Common myeloid progenitor, CD34-positive (primary cell): ENCODE data around the gene C2orf81.
A peak's percentile ranks its signal among the peaks of the same experiment; 100 is the strongest.
"Not testable (repeated sequence)": the region's sequence is repeated elsewhere in the genome, so short reads cannot be mapped to it uniquely, and the experiment has no call there.

Experiments
- CTCF ChIA-PET: fragments of 350-600 bp; sonication (Branson Sonifier 250); formaldehyde crosslinking; loops from one replicate; lab custom pipeline; 2021; ENCODE audit warnings: antibody characterized with exemption; lab: Charles Lee
- POLR2A ChIA-PET: fragments of 350-600 bp; sonication (Branson Sonifier 250); formaldehyde crosslinking; loops from one replicate; lab custom pipeline; 2021; ENCODE audit warnings: antibody characterized with exemption; lab: Charles Lee
- DNase-seq, 3 donors: peaks; one replicate each; pipeline versions ENCODE4 v3.0.0 to v3.0.0-alpha.2; 2013
- H3K27ac ChIP-seq, 2 experiments: 1 replicate in 1 of 2; 2 replicates in 1 of 2; pipeline ENCODE4 v1.7.0; 2013; ENCODE audit warnings: inconsistent platforms in 2 of 2, low read length in 2 of 2, mild to moderate bottlenecking in 2 of 2, low read depth in 1 of 2, moderate library complexity in 1 of 2; ENCODE audit not compliant: severe bottlenecking in 2 of 2, insufficient read depth in 1 of 2, poor library complexity in 1 of 2
- H3K27me3 ChIP-seq, 5 experiments: replicated peaks in 2 of 5; 1 replicate in 3 of 5; 2 replicates in 2 of 5; pipeline versions ENCODE4 v1.6.1 to v1.7.0; 2013; ENCODE audit warnings: low read length in 4 of 5, mild to moderate bottlenecking in 2 of 5, moderate library complexity in 2 of 5, inconsistent platforms in 1 of 5; ENCODE audit not compliant: insufficient read depth in 5 of 5, control insufficient read depth in 4 of 5
- H3K36me3 ChIP-seq, 4 experiments: 1 replicate in 2 of 4; 2 replicates in 2 of 4; pipeline versions ENCODE4 v1.6.1 to v1.7.0; 2013; ENCODE audit warnings: low read length in 3 of 4, control low read depth in 1 of 4, mild to moderate bottlenecking in 1 of 4; ENCODE audit not compliant: control insufficient read depth in 4 of 4, insufficient read depth in 4 of 4
- H3K4me1 ChIP-seq, 4 experiments: 1 replicate in 3 of 4; 2 replicates in 1 of 4; pipeline versions ENCODE4 v1.6.1 to v1.7.1; 2013; ENCODE audit warnings: low read length in 3 of 4, mild to moderate bottlenecking in 3 of 4, control low read depth in 1 of 4, inconsistent platforms in 1 of 4, moderate library complexity in 1 of 4; ENCODE audit not compliant: control insufficient read depth in 4 of 4, insufficient read depth in 4 of 4; ENCODE audit errors: control extremely low read depth in 1 of 4
- H3K4me3 ChIP-seq, 7 experiments: 1 replicate in 4 of 7; 2 replicates in 3 of 7; pipeline versions ENCODE4 v1.5.1 to v1.7.0; 2013; ENCODE audit warnings: mild to moderate bottlenecking in 7 of 7, low read length in 6 of 7, moderate library complexity in 6 of 7, inconsistent platforms in 2 of 7, low read depth in 2 of 7, control low read depth in 1 of 7; ENCODE audit not compliant: insufficient read depth in 4 of 7, control insufficient read depth in 1 of 7; ENCODE audit errors: extremely low read depth in 1 of 7
- H3K9me3 ChIP-seq, 5 experiments: 1 replicate in 4 of 5; 2 replicates in 1 of 5; pipeline versions ENCODE4 v1.6.1 to v1.7.1; 2013; ENCODE audit warnings: low read length in 4 of 5, mild to moderate bottlenecking in 2 of 5, inconsistent platforms in 1 of 5, low read depth in 1 of 5, moderate library complexity in 1 of 5; ENCODE audit not compliant: control insufficient read depth in 4 of 5, insufficient read depth in 2 of 5; ENCODE audit errors: control extremely low read depth in 1 of 5
- WGBS: methylation state at CpG from one replicate; pipeline ENCODE4 v1.1.5; 2013; ENCODE audit not compliant: insufficient coverage; 5-methylcytosine and 5-hydroxymethylcytosine counted together

Gene C2orf81

GRCh38 chr2:74460187-74460586 is 38.8 kb upstream of the C2orf81 start:
- H3K9me3 ChIP-seq, H3K27ac ChIP-seq, H3K27me3 ChIP-seq, DNase-seq, H3K4me3 ChIP-seq: not testable (repeated sequence)
- no CpG with 5 or more reads among the region's 10 CpGs for WGBS
- Histone ChIP-seq H3K36me3 (peaks cover 4 to 30% (median 19%) of the 10 kb centered on the region in 4 experiments), H3K4me1 (peaks cover 6 to 47% (median 36%) of the 10 kb centered on the region in 4 experiments)
- ChIA-PET CTCF (interaction anchor here (1.0 to 8.2 kb wide), 5 partner anchors 21 to 128 kb away, joined by 3 to 59 read pairs (median 6); partner anchors contain the start of genes CCDC142 and TTC31), POLR2A (interaction anchor here (0.6 kb wide), 1 partner anchor 20 kb away, joined by 3 read pairs; no protein-coding TSS in a partner anchor)

DNA sequence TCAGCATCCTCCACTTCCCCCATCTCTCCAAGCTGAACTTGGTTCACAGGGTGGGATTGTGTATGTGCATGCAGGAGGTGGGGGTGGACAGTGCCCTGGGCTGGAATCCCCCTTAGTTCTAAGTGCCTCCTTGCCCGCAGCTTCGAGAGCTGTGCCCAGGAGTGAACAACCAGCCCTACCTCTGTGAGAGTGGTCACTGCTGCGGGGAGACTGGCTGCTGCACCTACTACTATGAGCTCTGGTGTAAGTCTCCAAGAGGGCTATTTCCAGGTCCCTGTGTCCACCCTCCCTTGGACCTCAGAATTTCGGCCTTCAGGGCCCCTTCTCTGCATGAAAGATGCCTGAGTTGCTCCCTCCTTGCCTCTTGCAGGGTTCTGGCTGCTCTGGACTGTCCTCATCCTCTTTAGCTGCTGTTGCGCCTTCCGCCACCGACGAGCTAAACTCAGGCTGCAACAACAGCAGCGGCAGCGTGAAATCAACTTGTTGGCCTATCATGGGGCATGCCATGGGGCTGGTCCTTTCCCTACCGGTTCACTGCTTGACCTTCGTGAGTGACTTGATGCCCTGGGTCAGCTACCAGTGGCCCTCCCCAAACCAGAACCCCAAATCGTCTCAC is 38.2 kb upstream of the C2orf81 start:
- H3K27me3 ChIP-seq, H3K27ac ChIP-seq, DNase-seq, H3K9me3 ChIP-seq: not testable (repeated sequence)
- Histone ChIP-seq H3K4me1 (peaks cover 6 to 49% (median 36%) of the 10 kb centered on the region in 4 experiments), H3K36me3 (peaks cover 4 to 30% (median 19%) of the 10 kb centered on the region in 4 experiments), H3K4me3 (peak overlapping the region in 5 of 7 experiments; percentile 28 to 98 (median 84))
- ChIA-PET CTCF (interaction anchor here (0.8 to 8.2 kb wide), 6 partner anchors 8 to 129 kb away, joined by 3 to 59 read pairs (median 6); partner anchors contain the start of genes CCDC142, MRPL53 and TTC31), POLR2A (interaction anchor here (0.6 to 2.9 kb wide), 2 partner anchors 13 to 21 kb away, joined by 3 to 12 read pairs; partner anchors contain the start of gene MRPL53)
- 94% methylated on average over 12 of the region's 13 CpGs for WGBS

- Histone ChIP-seq H3K9me3 (no peaks in the 10 kb centered on the region), H3K36me3 (peaks cover 4 to 30% (median 19%) of the 10 kb centered on the region in 4 experiments), H3K4me1 (peaks cover 6 to 48% (median 33%) of the 10 kb centered on the region in 4 experiments), H3K27ac (peak overlapping the region; percentile 80), H3K4me3 (peak overlapping the region; percentile 38 to 98 (median 84)), H3K27me3 (no peaks in the 10 kb centered on the region)
- ChIA-PET CTCF (interaction anchor here (0.8 to 8.2 kb wide), 10 partner anchors 9 to 129 kb away, joined by 3 to 59 read pairs (median 4); partner anchors contain the start of genes CCDC142, HTRA2, MRPL53 and TTC31), POLR2A (interaction anchor here (0.5 to 3.1 kb wide), 6 partner anchors 13 to 764 kb away, joined by 3 to 16 read pairs (median 6); partner anchors contain the start of genes AUP1, CCDC142, HTRA2 and LOXL3)
- WGBS, result 0% methylated on average over 2 of the region's 10 CpGs
- DNase-seq, result peak in 2 of 3 donors; percentile 32 to 40
Observed at GRCh38 chr2:74458938-74459363, 37.5 kb upstream of the C2orf81 start.

- under 1% methylated on average over 14 of the region's 38 CpGs for WGBS
- H3K27ac ChIP-seq, result peak within 1 kb of the TSS; percentile 88 to 94
- peaks cover 6 to 48% (median 33%) of the 10 kb centered on the region in 4 experiments for H3K4me1 ChIP-seq
- H3K36me3 ChIP-seq, result peaks cover 4 to 30% (median 19%) of the 10 kb centered on the region in 4 experiments
- ChIA-PET CTCF (interaction anchor here (0.5 to 8.2 kb wide), 12 partner anchors 9 to 130 kb away, joined by 3 to 59 read pairs (median 4); partner anchors contain the start of genes CCDC142, HTRA2, MRPL53 and TTC31), POLR2A (interaction anchor here (0.5 to 3.1 kb wide), 11 partner anchors 14 to 763 kb away, joined by 3 to 16 read pairs (median 5); partner anchors contain the start of genes AUP1, C2orf81, CCDC142 and HTRA2)
- no peaks in the 10 kb centered on the region for H3K27me3 ChIP-seq
- H3K9me3 ChIP-seq, result no peaks in the 10 kb centered on the region
- peak; percentile 100 for DNase-seq
- peak within 1 kb of the TSS; percentile 49 to 98 (median 84) for H3K4me3 ChIP-seq
Observed at GRCh38 chr2:74458132-74458937, 36.9 kb upstream of the C2orf81 start, which contains the start of gene WBP1. TSS of gene WBP1 (plus strand) at chr2:74458438. CDS start at chr2:74458603, 165 bp downstream.

DNA sequence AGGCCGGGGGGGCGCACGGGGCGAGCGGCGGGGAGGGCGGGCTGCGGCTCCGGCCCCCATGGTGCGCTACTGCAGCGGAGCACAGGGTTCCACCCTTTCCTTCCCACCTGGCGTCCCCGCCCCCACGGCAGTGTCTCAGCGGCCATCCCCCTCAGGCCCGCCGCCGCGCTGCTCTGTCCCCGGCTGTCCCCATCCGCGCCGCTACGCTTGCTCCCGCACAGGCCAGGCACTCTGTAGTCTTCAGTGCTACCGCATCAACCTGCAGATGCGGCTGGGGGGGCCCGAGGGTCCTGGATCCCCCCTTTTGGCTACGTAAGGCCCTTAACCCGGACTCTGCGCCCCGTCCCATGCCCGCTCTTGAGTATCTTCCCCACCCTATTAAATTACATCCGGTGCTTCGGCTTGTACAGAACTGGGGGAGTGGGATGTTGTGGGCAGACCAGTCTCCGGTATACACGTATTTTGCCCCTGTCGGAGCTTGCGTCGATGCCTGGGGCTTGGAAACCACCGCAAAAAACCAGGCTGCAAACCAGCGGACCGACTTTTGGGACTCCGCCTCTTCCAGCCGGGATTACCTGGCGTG is 36.2 kb upstream of the C2orf81 start:
- peak overlapping the region; percentile 88 to 94 for H3K27ac ChIP-seq
- peaks cover 6 to 51% (median 36%) of the 10 kb centered on the region in 4 experiments for H3K4me1 ChIP-seq
- 0% methylated on average over 27 of the region's 46 CpGs for WGBS

GRCh38 chr2:74457129-74457548 is 35.7 kb upstream of the C2orf81 start:
- Histone ChIP-seq H3K9me3 (no peaks in the 10 kb centered on the region), H3K27ac (peak overlapping the region in 1 of 2 experiments; percentile 94), H3K4me3 (peak overlapping the region; percentile 49 to 98 (median 77)), H3K4me1 (peaks cover 6 to 56% (median 41%) of the 10 kb centered on the region in 4 experiments), H3K27me3 (no peaks in the 10 kb centered on the region), H3K36me3 (peaks cover 0 to 18% (median 8%) of the 10 kb centered on the region in 4 experiments)
- POLR2A ChIA-PET, result interaction anchor here (0.9 to 3.1 kb wide), 6 partner anchors 15 to 53 kb away, joined by 3 to 16 read pairs (median 8); partner anchors contain the start of genes C2orf81, CCDC142, MRPL53 and RTKN
- CTCF ChIA-PET, result interaction anchor here (1.0 to 8.2 kb wide), 12 partner anchors 16 to 131 kb away, joined by 3 to 59 read pairs (median 6); partner anchors contain the start of genes CCDC142, HTRA2, MRPL53 and RTKN
- DNase-seq, result no peak
- WGBS, result under 1% methylated on average over 24 of the region's 27 CpGs

More for the DNA sequence above, 36.2 kb upstream of the C2orf81 start:
- Histone ChIP-seq H3K36me3 (peaks cover 0 to 23% (median 12%) of the 10 kb centered on the region in 4 experiments), H3K9me3 (no peaks in the 10 kb centered on the region), H3K4me3 (peak overlapping the region; percentile 49 to 98 (median 84)), H3K27me3 (no peaks in the 10 kb centered on the region)
- CTCF ChIA-PET, result interaction anchor here (0.7 to 8.2 kb wide), 14 partner anchors 10 to 131 kb away, joined by 3 to 59 read pairs (median 6); partner anchors contain the start of genes CCDC142, HTRA2, MRPL53 and RTKN
- peak in 1 of 3 donors; percentile 76 for DNase-seq
- POLR2A ChIA-PET, result interaction anchor here (0.7 to 3.1 kb wide), 8 partner anchors 15 to 309 kb away, joined by 3 to 16 read pairs (median 6); partner anchors contain the start of genes AUP1, C2orf81, CCDC142 and HTRA2
